ENCODE results near the gene AQP10. TPM values are rescaled to one million over a fixed set of nuclear protein-coding genes. Genes with fewer than 3 reads are reported as not detected.
"Not testable (repeated sequence)": the region's sequence is repeated elsewhere in the genome, so short reads cannot be mapped to it uniquely, and the experiment has no call there.

Gene AQP10
- total RNA-seq, 1 experiment from 2014 or later = not detected

DNA sequence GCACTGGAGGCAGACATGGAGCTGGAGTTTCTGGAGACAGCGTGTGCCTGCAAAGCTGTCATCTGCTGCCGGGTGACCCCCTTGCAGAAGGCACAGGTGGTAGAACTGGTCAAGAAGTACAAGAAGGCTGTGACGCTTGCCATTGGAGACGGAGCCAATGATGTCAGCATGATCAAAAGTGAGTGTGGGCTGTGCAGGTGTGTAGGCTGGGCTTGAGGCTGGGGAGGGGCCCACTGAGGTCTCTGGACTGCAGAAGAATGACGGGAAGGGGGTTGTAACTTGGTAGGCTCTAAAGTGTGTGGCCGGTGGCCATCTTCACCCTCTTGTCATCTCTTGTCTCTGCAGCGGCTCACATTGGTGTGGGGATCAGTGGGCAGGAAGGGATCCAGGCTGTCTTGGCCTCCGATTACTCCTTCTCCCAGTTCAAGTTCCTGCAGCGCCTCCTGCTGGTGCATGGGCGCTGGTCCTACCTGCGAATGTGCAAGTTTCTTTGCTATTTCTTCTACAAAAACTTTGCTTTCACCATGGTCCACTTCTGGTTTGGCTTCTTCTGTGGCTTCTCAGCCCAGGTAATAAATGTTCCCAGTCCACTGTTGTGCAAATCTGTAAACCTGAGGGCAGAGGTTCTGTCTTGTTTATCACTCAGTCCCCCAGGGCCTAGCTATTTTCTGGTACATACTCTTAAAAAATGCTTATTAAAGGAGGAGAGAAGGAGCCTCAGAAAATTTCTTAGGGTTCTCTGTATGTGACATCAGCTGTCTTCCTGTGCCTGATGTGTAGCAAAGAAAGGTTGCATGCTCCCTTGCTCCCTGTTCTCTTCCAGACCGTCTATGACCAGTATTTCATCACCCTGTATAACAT, 24.3 kb downstream of the AQP10 start:
- DNase-seq (ENCODE audit: low read depth) = peak; percentile 56

DNA sequence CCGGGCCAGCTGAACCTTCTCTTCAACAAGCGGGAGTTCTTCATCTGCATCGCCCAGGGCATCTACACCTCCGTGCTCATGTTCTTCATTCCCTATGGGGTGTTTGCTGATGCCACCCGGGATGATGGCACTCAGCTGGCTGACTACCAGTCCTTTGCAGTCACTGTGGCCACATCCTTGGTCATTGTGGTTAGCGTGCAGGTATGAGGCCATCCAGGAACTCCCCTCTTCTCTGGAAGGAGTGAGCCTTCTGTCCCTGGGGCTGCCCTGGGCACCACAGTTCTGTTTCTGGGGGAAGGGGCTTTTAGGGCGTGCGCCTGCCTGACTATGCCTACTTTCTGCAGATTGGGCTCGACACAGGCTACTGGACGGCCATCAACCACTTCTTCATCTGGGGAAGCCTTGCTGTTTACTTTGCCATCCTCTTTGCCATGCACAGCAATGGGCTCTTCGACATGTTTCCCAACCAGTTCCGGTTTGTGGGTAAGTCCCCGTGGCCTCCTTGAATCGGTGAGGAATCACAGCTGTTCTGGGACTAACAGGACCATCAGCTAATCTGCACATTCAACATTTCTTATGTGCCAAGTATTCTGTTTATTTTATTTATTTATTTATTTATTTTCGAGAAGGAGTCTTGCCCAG, 25.5 kb downstream of the AQP10 start:
- no peak for DNase-seq (ENCODE audit: low read depth)

DNA sequence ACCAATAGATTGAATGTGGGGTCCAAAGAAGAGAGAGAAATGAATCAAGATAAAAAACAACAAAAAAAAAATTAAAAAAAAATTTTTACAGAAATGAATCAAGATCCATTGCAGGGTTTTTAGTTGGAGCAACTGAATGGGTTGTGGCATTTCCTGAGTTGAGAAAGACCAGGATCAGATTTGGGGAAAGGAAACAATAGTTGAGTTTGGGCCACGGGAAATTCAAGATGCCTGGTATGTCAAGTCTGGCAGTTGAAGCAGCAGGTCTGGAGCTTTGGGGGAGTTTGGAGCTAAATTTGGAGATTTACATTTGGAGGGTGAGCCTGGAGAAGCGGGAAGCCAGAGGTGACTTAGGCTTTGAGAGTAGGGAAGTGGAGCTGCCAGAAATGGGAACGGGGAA, 27.1 kb downstream of the AQP10 start:
- no peak for DNase-seq (ENCODE audit: low read depth)

DNA sequence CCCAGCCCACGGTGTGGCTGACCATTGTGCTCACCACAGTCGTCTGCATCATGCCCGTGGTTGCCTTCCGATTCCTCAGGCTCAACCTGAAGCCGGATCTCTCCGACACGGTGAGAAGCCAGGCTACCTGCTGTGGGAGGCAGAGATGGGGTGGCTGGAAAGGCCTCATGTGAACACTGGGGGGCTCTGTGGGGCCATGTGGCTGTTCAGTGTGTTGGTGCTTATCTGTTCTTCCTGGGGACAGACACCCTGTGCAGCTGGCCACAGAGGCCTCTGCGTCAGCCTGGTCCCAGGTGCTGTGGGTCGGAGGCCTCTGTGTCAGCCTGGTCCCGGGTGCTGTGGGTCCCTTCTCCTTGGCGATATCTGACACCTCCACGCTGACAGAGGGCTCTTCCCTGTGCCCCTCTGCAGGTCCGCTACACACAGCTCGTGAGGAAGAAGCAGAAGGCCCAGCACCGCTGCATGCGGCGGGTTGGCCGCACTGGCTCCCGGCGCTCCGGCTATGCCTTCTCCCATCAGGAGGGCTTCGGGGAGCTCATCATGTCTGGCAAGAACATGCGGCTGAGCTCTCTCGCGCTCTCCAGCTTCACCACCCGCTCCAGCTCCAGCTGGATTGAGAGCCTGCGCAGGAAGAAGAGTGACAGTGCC, 27.7 kb downstream of the AQP10 start:
- no peak for DNase-seq (ENCODE audit: low read depth)

DNA sequence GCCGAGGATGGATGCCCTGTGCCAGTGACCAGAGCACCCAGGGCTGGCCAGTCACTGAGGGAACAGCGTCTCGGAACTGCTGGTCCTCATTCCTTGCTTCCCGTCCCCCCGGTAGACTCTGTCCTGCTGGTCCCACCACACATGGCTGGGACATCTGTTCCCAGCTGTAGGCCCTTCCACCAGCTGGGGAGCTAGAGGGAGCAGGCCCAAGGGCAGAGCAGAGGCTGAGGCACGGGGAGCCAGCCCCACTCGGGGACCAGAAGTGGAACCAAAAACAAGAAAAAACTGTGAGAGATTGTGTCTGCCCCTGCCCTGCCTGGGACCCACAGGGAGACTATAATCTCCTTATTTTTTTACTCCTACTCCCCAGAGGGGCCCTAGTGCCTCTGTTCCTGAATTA, 28.2 kb downstream of the AQP10 start:
- no peak for DNase-seq (ENCODE audit: low read depth)

DNA sequence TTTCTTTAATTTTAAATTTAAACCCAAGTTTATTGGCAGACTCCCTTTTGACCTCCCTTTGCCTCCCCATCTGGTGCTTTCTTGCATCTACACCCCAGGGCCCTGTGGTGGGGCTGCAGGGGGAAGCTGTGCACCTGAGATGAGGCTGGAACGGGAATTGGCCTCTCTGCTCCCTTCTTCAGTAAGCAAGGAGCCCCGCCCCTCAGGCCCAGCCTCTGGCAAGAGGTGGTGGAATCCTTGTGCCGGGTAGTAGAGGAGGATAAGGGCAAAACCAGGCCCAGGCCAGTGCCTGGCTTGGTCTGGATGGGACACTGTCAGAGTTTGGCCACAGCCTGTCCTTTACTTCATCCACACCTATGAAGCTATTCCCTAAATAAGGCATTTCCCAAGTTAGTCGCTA, 29.5 kb downstream of the AQP10 start:
- no peak for DNase-seq (ENCODE audit: low read depth)

DNA sequence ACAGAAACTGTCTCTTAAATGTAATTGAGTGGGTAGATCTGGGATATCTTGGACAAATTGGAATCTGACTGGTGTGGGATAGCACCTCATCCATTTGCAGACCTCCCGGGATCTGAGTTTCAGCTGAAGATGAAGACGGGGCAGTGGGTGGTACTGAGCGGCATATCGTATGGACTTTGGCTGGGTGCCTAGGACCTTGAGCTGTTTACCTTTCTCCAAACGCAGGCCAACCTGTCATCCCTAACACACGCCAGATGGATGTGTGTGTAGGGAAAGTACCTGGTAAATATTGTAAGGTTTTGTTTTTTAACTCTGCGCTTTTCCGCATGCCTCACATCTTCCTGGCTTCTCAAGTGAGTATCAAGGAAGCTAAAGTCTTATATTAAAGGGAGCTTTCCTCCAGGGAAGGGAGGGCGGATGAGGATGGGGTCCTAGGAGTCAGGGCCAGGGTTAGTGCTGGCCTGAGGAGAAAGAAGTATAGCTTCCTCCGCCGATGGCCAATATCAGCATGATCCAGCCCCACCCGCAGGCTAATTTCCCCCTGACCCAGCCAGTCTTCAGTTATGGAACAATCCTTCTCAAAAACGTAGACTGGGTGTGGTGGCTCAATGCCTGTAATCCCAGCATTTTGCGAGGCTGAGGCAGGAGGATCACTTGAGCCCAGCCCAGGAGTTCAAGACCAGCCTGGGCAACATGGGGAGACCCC, 30.6 kb downstream of the AQP10 start:
- DNase-seq (ENCODE audit: low read depth) = no peak

DNA sequence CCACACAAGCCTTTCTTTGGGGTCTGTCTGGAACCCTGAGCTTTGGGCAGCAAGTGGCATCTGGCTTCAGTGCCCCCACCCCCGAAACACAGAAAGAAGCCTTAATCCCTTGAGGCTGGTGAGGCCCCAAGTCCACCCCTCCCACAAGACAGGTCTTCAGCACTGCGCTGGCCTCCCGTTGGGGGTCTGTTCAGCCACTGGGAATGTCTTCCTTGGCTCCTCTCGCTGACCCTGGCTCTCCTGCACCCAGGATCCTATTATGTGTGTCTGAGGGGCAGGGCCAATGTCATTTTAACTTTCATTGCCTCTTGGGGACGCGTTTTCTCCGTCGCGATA, 31.3 kb downstream of the AQP10 start:
- DNase-seq (ENCODE audit: low read depth) = no peak

DNA sequence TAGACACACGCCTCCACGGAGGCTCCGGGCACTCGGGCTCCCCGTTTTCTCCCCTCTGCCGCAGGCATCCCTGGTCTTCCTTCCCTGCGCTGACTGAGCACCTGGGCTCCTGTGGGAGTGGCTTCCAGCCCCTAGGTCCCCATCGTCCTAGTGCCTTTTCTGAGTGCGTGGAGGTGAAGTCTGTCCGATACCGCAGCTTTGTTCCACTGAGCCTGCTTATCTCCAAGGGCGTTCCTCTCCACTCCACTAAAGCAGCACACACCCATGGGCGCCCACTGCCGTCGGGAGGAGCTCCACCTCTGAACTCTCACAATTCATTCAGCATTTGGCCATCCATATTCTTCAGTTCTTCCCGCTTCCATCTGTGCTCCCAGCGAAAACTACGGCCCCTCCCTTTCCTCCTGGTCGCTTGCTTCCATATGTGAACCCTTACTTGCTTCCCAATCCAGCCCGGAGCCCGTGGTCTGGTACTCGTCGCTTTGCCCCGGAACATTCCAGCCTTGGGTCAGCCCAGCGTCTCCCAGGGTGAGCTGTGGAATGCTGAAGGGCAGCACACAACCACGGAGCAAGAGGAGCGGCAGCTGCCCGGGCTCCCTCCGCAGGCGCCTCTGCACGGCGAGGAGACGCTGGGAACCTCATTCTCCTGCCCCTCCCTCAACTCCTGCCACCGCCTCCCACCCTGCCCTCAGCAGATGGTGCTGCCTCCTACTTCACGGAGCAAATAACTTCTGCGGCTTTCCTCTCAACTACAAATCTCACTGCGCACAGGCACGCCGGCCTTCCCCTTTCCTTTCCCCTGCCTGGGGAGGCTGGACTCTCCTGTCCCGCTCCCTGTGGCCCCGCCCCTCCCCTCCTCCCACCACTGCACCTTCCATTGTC, 31.9 kb downstream of the AQP10 start:
- DNase-seq (ENCODE audit: low read depth) = peak; percentile 43

DNA sequence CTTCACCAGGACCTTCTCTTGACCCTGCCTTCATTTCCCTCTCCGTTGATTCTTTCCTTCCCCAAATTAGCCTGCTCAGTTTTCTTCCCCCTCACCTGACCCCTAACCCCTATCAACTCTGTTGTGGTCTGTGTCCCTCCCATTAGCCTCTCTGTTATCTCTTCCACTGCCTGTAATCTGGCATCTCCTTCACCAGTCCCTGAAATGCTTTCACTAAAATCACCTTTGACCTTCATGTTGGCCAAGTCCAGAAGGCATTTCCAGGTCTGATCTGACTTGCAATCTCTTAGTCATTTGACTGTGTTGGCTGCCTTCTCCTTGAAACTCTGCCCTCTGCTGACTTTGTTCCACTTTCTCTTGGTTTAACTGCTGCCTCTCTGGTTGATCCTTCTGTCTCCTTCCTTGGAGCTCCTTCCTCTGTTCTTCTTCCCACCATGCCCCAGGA, 32.6 kb downstream of the AQP10 start:
- DNase-seq (ENCODE audit: low read depth) = no peak

DNA sequence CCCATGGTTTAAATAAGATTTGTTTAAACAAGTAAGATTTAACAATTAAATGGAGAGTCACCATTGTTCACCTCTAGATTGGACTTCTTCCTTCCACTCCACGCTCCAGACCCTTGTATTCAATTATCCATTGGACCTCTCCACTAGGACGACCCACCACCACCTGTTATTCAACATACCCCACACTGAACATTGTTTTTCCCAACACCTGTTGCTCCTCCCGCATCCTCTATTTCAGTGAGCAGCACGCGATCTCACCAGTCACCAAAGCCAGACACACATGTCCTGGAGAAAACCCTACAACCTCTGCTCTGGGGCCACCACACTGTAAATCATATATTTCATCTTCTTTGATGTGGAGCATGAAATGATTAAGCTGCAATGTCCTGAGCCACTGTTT, 33.1 kb downstream of the AQP10 start:
- DNase-seq (ENCODE audit: low read depth) = no peak

DNA sequence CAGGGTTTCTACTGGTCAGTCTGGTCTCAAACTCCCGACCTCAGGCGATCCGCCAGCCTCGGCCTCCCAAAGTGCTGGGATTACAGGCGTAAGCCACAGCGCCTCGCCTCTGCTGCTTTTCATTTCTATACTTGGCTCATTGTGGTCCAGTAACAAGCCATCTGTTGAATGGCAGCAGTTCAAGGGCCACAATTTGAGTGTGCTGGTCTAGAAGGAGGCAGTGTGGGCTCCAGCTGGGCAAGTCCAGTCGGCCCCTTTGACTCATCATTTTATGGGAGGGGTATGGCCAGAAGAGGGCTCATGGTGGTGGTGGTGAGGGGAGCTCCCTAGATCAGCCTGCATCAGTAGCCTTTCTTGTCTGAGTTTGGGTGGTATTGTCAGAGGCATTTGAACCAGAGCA, 37.6 kb downstream of the AQP10 start:
- DNase-seq (ENCODE audit: low read depth) = no peak

DNA sequence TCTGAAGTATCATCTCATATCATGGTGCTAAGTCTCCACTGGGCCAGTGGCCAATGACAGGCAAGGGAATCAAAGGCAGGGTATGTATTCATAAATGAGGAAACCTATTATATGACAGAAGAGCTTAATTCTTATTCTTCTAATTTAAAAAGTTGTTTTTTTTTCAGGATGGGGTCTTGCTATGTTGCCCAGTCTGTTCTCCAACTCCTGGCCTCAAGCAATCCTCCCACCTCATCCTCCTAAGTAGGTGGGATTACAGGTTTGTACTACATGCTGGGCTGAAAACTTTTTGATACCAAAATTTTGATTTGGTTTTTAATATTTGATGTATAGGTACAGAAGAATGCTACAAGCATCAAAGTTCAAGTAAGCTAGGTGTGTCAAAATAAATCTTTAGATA, 39.4 kb downstream of the AQP10 start:
- no peak for DNase-seq (ENCODE audit: low read depth)

DNA sequence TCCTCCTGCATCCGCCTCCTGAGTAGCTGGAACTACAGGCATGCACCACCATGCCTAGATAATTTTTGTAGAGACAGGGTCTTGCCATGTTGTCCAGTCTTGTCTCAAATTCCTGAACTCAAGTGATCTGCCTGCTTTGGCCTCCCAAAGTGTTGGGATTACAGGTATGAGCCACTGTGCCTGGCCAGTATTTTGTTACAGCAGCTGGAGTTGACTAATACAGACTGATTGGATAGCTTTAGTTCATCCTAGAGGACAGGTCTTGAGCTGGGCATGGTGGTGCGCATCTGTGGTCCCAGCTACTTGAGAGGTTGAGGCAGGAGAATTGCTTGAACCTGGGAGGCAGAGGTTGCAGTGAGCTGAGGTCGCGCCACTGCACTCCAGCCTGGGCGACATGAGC, 40.0 kb downstream of the AQP10 start:
- DNase-seq (ENCODE audit: low read depth) = not testable (repeated sequence)

DNA sequence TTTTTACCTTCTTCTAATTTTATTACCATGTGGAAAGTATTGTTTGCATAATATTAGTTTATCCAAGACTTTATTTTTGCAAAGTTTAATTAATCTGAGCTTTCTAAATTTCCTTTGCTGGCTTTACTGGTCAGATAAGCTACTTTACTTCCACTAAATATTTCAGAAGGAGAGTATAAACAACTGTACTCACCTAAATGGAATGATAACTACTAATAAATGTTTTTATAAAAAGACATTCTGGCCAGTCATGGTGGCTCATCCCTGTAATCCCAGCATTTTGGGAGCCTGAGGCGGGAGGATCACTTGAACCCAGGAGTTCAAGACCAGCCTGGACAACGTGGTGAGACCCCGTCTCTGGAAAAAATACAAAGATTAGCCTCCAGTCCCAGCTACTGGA, 40.5 kb downstream of the AQP10 start:
- DNase-seq (ENCODE audit: low read depth) = no peak

DNA sequence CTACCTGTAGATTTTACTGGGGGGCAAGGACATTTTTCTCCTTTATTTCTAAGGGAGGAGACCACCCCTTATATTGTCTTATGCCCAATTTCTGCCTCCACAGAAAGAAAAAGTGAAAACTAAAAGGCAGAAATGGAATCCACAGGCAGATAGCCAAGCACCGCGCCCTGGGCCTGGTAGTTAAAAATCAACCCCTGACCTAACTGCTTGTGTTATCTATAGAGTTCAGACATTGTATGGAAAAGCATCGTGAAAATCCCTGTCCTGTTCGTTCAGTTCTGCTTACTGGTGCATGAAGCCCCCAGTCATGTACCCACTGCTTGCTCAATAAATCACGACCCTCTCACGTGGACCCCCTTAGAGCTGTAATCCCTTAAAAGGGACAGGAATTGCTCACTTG, 50.5 kb downstream of the AQP10 start:
- DNase-seq (ENCODE audit: low read depth) = no peak

DNA sequence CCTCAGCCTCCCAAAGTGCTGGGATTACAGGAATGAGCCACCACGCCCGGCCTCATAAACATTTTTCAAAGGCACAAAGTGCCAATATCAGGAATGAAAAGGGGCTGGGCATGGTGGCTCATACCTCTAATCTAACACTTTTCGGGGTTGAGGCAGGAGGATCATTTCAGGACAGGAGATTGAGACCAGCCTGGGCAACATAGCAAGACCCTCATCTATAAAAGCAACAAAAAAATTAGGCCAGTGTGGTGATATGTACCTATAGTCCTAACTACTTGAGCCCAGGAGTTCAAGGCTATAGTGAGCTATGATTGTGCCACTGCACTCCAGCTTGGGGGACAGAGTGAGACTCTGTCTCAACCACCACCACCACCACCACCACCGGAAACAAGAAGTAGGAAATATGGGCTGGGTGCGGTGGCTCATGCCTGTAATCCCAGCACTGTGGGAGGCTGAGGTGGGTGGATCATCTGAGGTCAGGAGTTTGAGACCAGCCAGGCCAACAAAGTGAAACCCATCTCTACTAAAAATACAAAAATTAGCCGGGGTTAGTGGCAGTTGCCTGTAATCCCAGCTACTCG, 53.0 kb downstream of the AQP10 start:
- DNase-seq (ENCODE audit: low read depth) = not testable (repeated sequence)

Measured in Daoy (cell line).